HG02623 (cell line): Measurements from ENCODE around the gene CEACAM3.

ENCODE experiments used
- ATAC-seq: cut with Tn5 transposase; IDR thresholded peaks from one replicate; pipeline ENCODE4 v1.9.1; 2021; ENCODE audit warnings: moderate library complexity; ENCODE audit not compliant: unreplicated experiment

The CEACAM3 gene

DNA sequence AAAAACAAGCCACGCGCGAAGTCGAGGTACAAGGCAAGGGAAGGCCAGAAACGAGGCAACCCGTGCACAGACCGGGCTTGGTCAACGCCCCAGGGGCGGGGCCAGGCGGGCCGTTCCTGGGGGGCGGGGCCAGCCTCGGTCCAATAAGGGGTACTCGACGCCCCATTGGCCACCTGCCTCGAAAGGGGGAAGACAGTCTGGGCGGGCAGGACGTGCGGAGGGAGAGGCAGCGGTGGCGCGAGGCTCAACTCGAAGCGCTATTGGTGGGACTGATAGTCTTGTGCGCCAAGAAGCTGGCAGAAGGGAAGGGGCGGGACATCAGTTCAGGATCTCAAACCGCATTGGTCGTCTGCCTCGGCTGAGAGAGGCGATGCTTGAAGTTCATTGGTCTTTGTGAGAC is 48.2 kb downstream of the CEACAM3 start, which contains the start of gene LYPD4:
Gene LYPD4, minus strand, starts transcription at position 83 of the 400 bp plus-strand sequence. CDS start 5,398 bp downstream, outside the sequence.
- ATAC-seq: no peak

DNA sequence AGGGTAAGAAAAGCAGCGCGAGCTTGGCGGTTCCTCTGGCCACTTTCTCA is 48.4 kb downstream of the CEACAM3 start, which contains the start of gene DMRTC2:
Gene DMRTC2, plus strand, starts transcription at position 42 of the 50 bp plus-strand sequence. CDS start 2,387 bp downstream, outside the sequence.
- ATAC-seq: no peak

GRCh38 chr19:41845051-41845590 is 48.7 kb downstream of the CEACAM3 start:
- no peak for ATAC-seq

DNA sequence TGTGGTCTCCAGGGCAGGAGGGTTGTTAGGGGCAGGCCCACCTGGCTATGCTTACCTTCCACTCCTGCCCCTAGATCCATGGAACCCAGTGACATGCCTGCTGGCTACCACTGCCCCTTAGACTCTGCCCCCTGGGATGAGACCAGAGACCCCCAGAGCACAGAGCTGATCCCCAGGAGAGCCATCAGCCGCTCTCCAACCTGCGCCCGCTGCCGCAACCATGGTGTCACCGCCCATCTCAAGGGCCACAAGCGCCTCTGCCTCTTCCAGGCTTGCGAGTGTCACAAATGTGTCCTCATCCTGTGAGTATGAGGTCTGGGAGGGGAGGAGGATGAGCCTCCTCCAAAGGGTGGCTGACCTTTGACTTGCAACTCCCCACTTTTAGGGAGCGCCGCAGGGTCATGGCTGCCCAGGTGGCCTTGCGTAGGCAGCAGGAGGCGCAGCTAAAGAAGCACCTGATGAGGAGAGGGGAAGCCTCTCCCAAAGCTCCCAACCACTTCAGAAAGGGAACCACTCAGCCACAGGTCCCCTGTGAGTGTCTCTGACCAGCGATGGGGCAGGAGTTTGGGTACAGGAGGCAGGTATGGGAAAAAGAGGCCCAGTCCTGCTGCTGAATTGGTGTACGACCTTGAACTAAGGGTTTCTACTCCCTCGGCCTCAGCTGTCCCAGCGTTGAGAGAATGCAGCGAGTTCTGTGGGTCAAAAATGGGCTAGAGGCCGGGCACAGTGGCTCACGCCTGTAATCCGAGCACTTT is 51.1 kb downstream of the CEACAM3 start:
- no peak for ATAC-seq

GRCh38 chr19:41848666-41849065 is 52.3 kb downstream of the CEACAM3 start:
- no peak for ATAC-seq

DNA sequence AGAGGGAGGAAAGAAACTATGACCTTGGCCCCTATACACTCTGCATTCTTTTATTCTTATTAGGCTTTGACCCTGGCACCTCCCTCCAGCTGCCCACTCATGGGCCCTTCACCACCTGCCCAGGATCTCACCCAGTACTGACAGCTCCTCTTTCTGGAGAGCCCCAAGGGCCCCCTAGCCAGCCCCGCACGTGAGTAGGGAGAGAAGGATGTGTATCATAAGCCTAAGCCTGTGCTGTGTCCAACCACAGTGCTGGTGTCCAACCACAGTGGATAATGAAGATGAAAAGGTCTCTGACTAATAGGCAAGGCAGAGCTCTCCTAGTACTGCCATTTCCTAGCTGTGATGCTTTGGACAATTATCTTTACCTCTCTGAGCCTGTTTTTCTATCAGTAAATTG is 52.7 kb downstream of the CEACAM3 start:
- no peak for ATAC-seq

- ATAC-seq: no peak
These were observed 54.0 kb downstream of the CEACAM3 start for GRCh38 chr19:41850381-41850780.

DNA sequence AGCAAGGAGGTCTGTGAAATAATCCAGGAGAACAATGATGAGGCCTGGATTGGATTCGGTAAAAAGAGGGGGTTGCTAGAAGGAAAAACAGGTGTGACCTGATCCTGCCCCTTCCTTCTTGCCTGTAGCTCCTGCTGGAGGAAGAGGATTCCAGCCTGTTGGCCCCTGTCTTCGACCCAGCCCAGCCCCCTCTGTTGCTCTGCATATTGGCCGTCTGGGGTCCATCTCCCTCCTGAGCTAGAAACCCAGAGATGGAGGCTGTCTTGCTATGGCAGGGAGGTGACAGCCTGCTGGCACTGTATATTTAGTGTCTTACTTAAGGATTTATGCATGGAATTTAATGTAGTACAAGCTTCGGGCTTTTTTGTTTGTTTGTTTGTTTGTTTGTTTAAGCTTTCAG is 55.1 kb downstream of the CEACAM3 start:
- no peak for ATAC-seq

DNA sequence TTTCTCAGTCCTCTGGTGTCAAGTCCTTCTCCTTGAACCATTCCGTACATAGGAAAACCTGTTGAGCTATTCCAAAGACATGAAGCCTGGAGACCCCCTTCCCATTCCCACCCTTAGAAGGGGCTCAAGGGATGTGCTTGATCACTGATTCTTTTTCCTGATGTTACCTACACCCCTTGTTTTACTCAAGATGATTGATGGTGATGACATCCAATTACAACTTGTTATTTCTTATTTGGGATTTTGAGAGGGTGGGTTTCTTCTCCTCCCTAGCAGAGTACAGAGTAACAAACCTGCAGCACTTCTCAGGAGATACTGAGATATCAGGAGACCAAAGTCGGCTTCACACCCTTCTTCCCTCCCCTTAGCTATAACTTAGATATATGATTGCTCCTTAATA is 57.0 kb downstream of the CEACAM3 start:
- ATAC-seq: no peak

GRCh38 chr19:41853768-41854167 is 57.4 kb downstream of the CEACAM3 start:
- no peak for ATAC-seq

DNA sequence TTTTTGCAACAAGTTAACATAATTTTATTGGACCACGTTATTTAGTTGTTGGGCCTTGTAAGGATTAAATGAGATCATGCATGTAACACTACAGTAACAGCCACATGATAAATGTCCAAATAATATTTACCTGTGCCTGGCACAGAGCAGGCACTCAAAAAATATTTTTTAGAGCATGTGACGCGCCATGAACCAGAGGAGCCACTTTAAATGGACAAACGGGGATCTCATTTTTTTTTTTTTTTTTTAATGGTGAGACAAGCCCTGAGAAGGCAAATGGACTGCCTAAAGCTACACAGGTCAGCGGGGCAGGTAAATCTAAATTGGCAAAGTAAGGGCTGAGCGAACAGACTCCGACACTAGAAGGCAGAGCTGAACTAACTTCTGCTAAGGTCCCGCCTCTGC is 62.8 kb downstream of the CEACAM3 start:
- no peak for ATAC-seq

DNA sequence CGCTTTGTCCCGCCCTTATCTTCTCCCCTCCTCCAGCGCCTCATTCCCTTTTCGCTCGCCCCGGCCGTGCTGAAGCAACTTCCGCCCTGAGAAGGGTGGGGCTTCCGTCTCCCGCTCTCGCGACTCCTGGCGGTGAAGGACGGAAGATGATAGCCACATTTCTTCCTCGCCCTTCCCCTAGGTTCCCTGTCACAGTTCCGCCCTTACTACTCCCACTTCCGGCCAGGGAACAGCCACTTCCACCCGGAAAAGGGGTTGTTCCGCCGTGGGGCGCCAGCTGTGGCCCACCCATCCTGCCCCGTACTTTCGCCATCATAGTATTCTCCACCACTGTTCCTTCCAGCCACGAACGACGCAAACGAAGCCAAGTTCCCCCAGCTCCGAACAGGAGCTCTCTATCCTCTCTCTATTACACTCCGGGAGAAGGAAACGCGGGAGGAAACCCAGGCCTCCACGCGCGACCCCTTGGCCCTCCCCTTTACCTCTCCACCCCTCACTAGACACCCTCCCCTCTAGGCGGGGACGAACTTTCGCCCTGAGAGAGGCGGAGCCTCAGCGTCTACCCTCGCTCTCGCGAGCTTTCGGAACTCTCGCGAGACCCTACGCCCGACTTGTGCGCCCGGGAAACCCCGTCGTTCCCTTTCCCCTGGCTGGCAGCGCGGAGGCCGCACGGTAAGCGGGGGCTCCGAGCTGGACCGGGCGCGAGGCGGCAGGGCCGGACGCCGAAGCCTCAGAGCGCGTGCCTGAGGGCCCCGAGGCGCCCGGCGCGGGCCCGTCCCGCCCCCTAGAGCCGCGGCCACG is 63.4 kb downstream of the CEACAM3 start, which contains the start of gene RPS19:
Gene RPS19, plus strand, starts transcription at position 638 of the 801 bp plus-strand sequence. CDS start 520 bp downstream, outside the sequence.
- ATAC-seq: peak; percentile 71

DNA sequence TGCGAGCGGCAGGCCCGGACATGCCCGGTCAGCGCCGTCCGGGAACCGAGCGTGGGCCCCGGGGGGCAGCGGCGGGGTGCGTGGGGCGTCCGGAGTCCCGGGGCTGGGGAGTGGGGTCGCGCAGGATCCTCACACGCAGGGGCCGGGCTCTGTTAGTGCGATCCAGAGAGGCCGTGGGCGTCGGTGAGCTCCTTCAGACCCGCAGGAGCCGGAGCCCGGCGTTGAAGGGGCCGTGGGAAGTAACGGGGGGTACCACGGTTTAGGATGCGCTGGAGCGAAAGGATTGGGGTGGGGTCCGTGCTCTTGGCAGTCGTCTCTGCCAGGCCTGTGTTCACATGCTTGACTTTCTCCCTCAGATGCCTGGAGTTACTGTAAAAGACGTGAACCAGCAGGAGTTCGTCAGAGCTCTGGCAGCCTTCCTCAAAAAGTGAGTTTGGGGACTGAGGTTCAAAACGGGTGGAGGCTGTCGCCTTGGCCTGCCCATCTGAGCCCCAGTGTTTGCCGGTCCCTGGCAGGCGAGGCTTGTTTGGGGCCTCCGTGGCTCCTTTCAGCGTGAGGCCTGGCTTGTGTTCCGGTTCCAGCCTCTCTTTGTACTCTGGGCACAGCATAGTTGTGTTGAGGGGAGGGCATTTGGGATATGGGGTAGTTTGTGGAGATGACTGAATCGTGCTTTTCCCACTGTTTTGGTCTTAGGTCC is 64.2 kb downstream of the CEACAM3 start:
- ATAC-seq: no peak
